Testis (tissue), 2 donors: Measurements from ENCODE around the gene MYL12B.

Experiments used
- CTCF ChIP-seq, 3 experiments: fragments of 450-650 bp in 2 of 3; fragments of 200-600 bp in 1 of 3; sonication (generic) in 1 of 3; IDR thresholded peaks; one replicate each; pipeline ENCODE4 v1.5.1; 2016 to 2019; ENCODE audit warnings: antibody characterized with exemption in 3 of 3, mild to moderate bottlenecking in 2 of 3, moderate library complexity in 1 of 3
- POLR2A ChIP-seq: fragments of 450-650 bp; IDR thresholded peaks from one replicate; pipeline ENCODE4 v1.6.1; 2017; ENCODE audit warnings: antibody characterized with exemption, mild to moderate bottlenecking, moderate library complexity

- peak in 2 of 3 experiments; percentile 24 to 48 for TF ChIP-seq CTCF (IDR thresholded peaks at IDR 0.05)
- no peak for TF ChIP-seq POLR2A
Observed at GRCh38 chr18:3297025-3297984, 35.4 kb downstream of the MYL12B start.
